ENCODE measurements around the gene LRRC46.

DNA sequence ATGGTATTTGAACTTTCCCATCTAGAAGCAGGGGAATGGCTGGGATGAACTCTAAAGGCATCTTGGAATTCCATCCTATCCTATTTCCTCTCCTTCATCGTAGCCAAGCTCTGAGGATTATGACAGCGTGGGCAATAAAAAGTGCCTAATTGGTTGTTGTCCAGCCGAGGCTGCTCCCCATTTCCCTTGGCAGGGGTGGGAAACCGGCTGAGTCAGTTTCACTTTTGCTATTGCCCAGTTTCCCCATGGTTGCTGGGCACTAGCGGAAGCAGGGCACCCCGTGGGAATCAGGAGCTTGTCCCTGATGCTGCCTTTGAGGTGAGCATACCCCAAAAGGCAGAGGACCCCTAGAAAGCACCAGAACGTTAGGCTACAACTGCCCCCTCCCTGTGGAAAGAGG is 50.8 kb downstream of the LRRC46 start:
- TF ChIP-seq POLR2A (IDR thresholded peaks at IDR 0.05; ENCODE audit: extremely low read depth, insufficient read length) (no peak), MYC (IDR thresholded peaks at IDR 0.05; ENCODE audit: low read depth, low read length) (no peak)
- TF ChIP-seq, protein P1, sequence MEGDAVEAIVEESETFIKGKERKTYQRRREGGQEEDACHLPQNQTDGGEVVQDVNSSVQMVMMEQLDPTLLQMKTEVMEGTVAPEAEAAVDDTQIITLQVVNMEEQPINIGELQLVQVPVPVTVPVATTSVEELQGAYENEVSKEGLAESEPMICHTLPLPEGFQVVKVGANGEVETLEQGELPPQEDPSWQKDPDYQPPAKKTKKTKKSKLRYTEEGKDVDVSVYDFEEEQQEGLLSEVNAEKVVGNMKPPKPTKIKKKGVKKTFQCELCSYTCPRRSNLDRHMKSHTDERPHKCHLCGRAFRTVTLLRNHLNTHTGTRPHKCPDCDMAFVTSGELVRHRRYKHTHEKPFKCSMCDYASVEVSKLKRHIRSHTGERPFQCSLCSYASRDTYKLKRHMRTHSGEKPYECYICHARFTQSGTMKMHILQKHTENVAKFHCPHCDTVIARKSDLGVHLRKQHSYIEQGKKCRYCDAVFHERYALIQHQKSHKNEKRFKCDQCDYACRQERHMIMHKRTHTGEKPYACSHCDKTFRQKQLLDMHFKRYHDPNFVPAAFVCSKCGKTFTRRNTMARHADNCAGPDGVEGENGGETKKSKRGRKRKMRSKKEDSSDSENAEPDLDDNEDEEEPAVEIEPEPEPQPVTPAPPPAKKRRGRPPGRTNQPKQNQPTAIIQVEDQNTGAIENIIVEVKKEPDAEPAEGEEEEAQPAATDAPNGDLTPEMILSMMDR (IDR thresholded peaks at IDR 0.05; ENCODE audit: low read depth, low read length), result no peak

Measured in NB4 (cell line).